Neural crest cell (in vitro differentiated cells): ENCODE results near the gene MMP28. TPM values are rescaled to one million over a fixed set of nuclear protein-coding genes. Genes with fewer than 3 reads are reported as not detected.

Experiments
- DNase-seq: peaks from one replicate; pipeline ENCODE4 v3.0.0; 2021; ENCODE audit warnings: low read depth, mixed read lengths, low spot score
- H3K27ac Mint-ChIP-seq: one replicate; pipeline ENCODE4 v1.8.0; 2021; ENCODE audit warnings: mild to moderate bottlenecking, mixed read lengths; ENCODE audit not compliant: unreplicated experiment
- H3K27me3 Mint-ChIP-seq: 2 replicates; pipeline ENCODE4 v1.8.0; 2021; ENCODE audit warnings: low read depth, mild to moderate bottlenecking, mixed read lengths
- H3K36me3 Mint-ChIP-seq: 2 replicates; pipeline ENCODE4 v1.8.0; 2021; ENCODE audit warnings: low read depth, mild to moderate bottlenecking, mixed read lengths
- H3K4me1 Mint-ChIP-seq: 2 replicates; pipeline ENCODE4 v1.8.0; 2021; ENCODE audit warnings: mixed read lengths
- H3K4me3 Mint-ChIP-seq: one replicate; pipeline ENCODE4 v1.8.0; 2021; ENCODE audit warnings: mild to moderate bottlenecking, mixed read lengths
- H3K9me3 Mint-ChIP-seq: 2 replicates; pipeline ENCODE4 v1.8.0; 2021; ENCODE audit warnings: mixed read lengths
- CTCF ChIP-seq: fragments of 200-600 bp; sonication (generic); conservative IDR thresholded peaks from 2 replicates; pipeline ENCODE4 v1.5.0; 2021; ENCODE audit warnings: antibody characterized with exemption, mild to moderate bottlenecking
- total RNA-seq: library from RNA; stranded (reverse); gene quantifications from 2 replicates; pipeline ENCODE4 v1.2.1, GENCODE V29; 2021

The MMP28 gene
- total RNA-seq, 1 donor from 2014 or later, result 0.68 TPM

- no peaks in the 10 kb centered on the region for H3K27me3 Mint-ChIP-seq
- no peaks in the 10 kb centered on the region for H3K36me3 Mint-ChIP-seq
- TF ChIP-seq CTCF, result no peak
- peaks cover 30% of the 10 kb centered on the region for H3K4me1 Mint-ChIP-seq
- peak overlapping the region; percentile 89 for H3K4me3 Mint-ChIP-seq
- peak overlapping the region; percentile 98 for H3K27ac Mint-ChIP-seq
- no peaks in the 10 kb centered on the region for H3K9me3 Mint-ChIP-seq
- DNase-seq, result no peak
These were observed 29.5 kb downstream of the MMP28 start for GRCh38 chr17:35765756-35766488.

GRCh38 chr17:35765086-35765710 is 30.2 kb downstream of the MMP28 start:
- DNase-seq, result no peak
- Mint-ChIP-seq H3K27ac (peak overlapping the region; percentile 43), H3K9me3 (no peaks in the 10 kb centered on the region), H3K36me3 (no peaks in the 10 kb centered on the region), H3K4me1 (peaks cover 30% of the 10 kb centered on the region), H3K27me3 (no peaks in the 10 kb centered on the region), H3K4me3 (peak overlapping the region; percentile 89)
- TF ChIP-seq CTCF, result no peak

- no peak overlapping the region for H3K27ac Mint-ChIP-seq
- peaks cover 30% of the 10 kb centered on the region for H3K4me1 Mint-ChIP-seq
- no peaks in the 10 kb centered on the region for H3K9me3 Mint-ChIP-seq
- H3K4me3 Mint-ChIP-seq, result peak overlapping the region; percentile 89
- DNase-seq, result peak; percentile 95
- H3K36me3 Mint-ChIP-seq, result no peaks in the 10 kb centered on the region
- H3K27me3 Mint-ChIP-seq, result no peaks in the 10 kb centered on the region
- peak; percentile 90 for TF ChIP-seq CTCF
These were observed 31.1 kb downstream of the MMP28 start for GRCh38 chr17:35764123-35764991.

- no peaks in the 10 kb centered on the region for H3K36me3 Mint-ChIP-seq
- H3K27ac Mint-ChIP-seq, result peak overlapping the region; percentile 82
- no peaks in the 10 kb centered on the region for H3K9me3 Mint-ChIP-seq
- DNase-seq, result no peak
- TF ChIP-seq CTCF, result no peak
- H3K27me3 Mint-ChIP-seq, result no peaks in the 10 kb centered on the region
- H3K4me3 Mint-ChIP-seq, result no peak overlapping the region
- peaks cover 30% of the 10 kb centered on the region for H3K4me1 Mint-ChIP-seq
These were observed 31.7 kb downstream of the MMP28 start for GRCh38 chr17:35763767-35764122.

GRCh38 chr17:35761601-35762000 is 33.8 kb downstream of the MMP28 start:
- no peak overlapping the region for H3K4me3 Mint-ChIP-seq

More at GRCh38 chr17:35761601-35762000, 33.8 kb downstream of the MMP28 start:
- no peak for DNase-seq
- Mint-ChIP-seq H3K27me3 (no peaks in the 10 kb centered on the region), H3K27ac (no peak overlapping the region), H3K4me1 (peaks cover 21% of the 10 kb centered on the region), H3K9me3 (no peaks in the 10 kb centered on the region), H3K36me3 (no peaks in the 10 kb centered on the region)
- no peak for TF ChIP-seq CTCF
